Chondrocyte (in vitro differentiated cells): ENCODE data around the gene NUB1. TPM values are rescaled to one million over a fixed set of nuclear protein-coding genes. Genes with fewer than 3 reads are reported as not detected.

Experiments used
- DNase-seq: peaks from one replicate; pipeline ENCODE4 v3.0.0; 2021; ENCODE audit warnings: mixed read lengths, low spot score
- H3K27ac Mint-ChIP-seq: one replicate; pipeline ENCODE4 v1.8.0; 2021; ENCODE audit warnings: mild to moderate bottlenecking, moderate library complexity, mixed read lengths; ENCODE audit not compliant: unreplicated experiment
- H3K27me3 Mint-ChIP-seq: 2 replicates; pipeline ENCODE4 v1.8.0; 2021; ENCODE audit warnings: low read depth, mixed read lengths
- H3K36me3 Mint-ChIP-seq: 2 replicates; pipeline ENCODE4 v1.8.0; 2021; ENCODE audit warnings: low read depth, mixed read lengths
- H3K4me1 Mint-ChIP-seq: 2 replicates; pipeline ENCODE4 v1.8.0; 2021; ENCODE audit warnings: low read depth, mild to moderate bottlenecking, mixed read lengths
- H3K4me3 Mint-ChIP-seq: one replicate; pipeline ENCODE4 v1.8.0; 2021; ENCODE audit warnings: mild to moderate bottlenecking, moderate library complexity, mixed read lengths; ENCODE audit not compliant: unreplicated experiment
- H3K9me3 Mint-ChIP-seq: 2 replicates; pipeline ENCODE4 v1.8.0; 2021; ENCODE audit warnings: low read depth, mixed read lengths
- total RNA-seq: library from RNA; stranded (reverse); gene quantifications from 3 replicates; pipeline ENCODE4 v1.2.1, GENCODE V29; 2021
- TF ChIP-seq, protein P1 (sequence below): fragments of 200-600 bp; sonication (generic); IDR thresholded peaks from 2 replicates; pipeline ENCODE4 v1.5.0; 2021; ENCODE audit warnings: antibody characterized with exemption, mild to moderate bottlenecking, moderate library complexity

Gene NUB1
- total RNA-seq, 1 donor from 2014 or later = 50.3 TPM

DNA sequence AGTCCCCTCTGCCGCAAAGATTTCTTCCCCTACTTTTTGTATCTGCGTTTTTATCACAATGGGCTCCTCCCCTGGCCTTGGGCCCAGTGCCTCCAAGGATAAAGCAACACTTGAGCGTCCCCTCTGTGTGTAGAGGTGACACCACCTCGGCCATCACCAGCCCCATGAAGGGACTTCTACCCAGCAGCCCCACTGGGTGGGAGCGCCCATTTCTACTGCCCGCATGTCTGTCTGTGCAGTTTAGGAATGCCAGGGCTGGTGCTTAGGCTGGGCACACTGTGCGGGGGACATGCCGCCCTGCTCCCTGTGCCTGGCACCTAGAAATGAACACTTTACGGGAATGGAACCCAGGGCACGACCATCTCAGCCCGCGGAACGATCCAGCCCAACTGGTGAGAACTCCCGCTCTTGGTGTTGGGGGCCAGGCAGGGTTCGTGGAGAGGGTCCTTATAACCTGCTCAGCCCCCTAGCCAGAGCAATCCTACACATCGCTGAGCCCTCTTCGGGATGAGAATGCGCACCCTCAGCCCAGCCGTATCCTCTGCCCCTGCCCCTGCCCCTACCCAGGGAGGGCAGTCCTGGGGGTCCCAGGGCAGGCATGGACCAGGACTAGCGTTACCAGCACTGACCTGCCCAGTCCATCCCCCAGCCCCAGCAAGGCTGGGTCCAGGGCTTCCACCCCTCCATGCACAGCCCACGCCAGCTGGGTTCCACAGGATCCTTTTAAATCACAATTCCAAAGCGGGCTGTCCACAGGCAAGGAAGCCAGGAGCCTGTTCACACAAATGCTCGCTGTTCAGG, 85.5 kb downstream of the NUB1 start:
- H3K4me3 Mint-ChIP-seq = no peak overlapping the region
- peaks cover 3% of the 10 kb centered on the region for H3K9me3 Mint-ChIP-seq
- peak overlapping the region; percentile 85 for H3K27ac Mint-ChIP-seq
- H3K27me3 Mint-ChIP-seq = peaks cover 2% of the 10 kb centered on the region
- TF ChIP-seq, protein P1, sequence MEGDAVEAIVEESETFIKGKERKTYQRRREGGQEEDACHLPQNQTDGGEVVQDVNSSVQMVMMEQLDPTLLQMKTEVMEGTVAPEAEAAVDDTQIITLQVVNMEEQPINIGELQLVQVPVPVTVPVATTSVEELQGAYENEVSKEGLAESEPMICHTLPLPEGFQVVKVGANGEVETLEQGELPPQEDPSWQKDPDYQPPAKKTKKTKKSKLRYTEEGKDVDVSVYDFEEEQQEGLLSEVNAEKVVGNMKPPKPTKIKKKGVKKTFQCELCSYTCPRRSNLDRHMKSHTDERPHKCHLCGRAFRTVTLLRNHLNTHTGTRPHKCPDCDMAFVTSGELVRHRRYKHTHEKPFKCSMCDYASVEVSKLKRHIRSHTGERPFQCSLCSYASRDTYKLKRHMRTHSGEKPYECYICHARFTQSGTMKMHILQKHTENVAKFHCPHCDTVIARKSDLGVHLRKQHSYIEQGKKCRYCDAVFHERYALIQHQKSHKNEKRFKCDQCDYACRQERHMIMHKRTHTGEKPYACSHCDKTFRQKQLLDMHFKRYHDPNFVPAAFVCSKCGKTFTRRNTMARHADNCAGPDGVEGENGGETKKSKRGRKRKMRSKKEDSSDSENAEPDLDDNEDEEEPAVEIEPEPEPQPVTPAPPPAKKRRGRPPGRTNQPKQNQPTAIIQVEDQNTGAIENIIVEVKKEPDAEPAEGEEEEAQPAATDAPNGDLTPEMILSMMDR = no peak
- peaks cover 3% of the 10 kb centered on the region for H3K36me3 Mint-ChIP-seq
- H3K4me1 Mint-ChIP-seq = peaks cover 40% of the 10 kb centered on the region
- DNase-seq = no peak

DNA sequence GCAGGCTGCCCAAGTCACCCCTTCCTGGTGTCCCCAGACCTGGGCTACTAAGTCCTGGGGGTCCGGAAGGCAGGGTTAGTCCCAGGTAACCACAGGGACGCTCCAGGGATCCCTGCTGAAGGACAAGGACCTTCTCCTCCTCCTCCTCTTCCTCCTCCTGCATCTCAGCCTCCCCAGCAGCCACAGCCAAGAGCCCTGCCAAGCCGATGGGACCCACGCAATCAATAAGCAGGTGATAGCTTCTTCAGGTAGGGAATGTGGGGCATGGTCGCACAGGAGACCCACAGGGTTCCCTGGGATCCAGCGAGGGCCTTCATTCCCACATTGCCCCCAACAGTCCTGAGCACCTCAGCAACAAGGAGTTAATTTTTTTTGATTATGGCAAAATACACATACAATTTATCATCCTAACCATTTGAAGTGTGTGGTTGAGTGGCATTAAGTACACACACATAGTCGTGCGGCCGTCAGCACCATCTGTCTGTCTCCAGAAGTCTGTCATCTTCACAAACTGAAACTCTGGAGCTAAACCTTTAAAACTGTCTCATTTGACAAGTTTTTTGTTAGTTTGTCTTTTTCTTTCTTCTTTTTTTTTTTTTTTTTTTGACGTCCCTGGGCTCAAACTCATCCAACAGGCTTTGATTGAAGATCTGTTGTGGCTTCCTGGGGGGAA, 86.2 kb downstream of the NUB1 start:
- Mint-ChIP-seq H3K27ac (peak overlapping the region; percentile 63), H3K4me1 (peaks cover 40% of the 10 kb centered on the region), H3K4me3 (no peak overlapping the region), H3K36me3 (no peaks in the 10 kb centered on the region), H3K9me3 (no peaks in the 10 kb centered on the region), H3K27me3 (no peaks in the 10 kb centered on the region)
- no peak for DNase-seq
- TF ChIP-seq, protein P1 = no peak

Other genes with a start within 250 kb of the NUB1 start
- gene GBX1, start 174.1 kb upstream of the NUB1 start, total RNA-seq = not detected in 3 replicates
- not detected in 3 replicates for gene ASB10, start 154.6 kb upstream of the NUB1 start, total RNA-seq
- not detected in 3 replicates for gene H2BK1, start 131.3 kb upstream of the NUB1 start, total RNA-seq
- 35.8 to 42.2 TPM (median 37.7 TPM) in 3 replicates for gene ABCF2, start 114.6 kb upstream of the NUB1 start, total RNA-seq
- gene CHPF2, start 109.3 kb upstream of the NUB1 start, total RNA-seq = 98.3 to 135 TPM (median 101 TPM) in 3 replicates
- 105 to 125 TPM (median 120 TPM) in 3 replicates for gene SMARCD3, start 93.1 kb upstream of the NUB1 start, total RNA-seq
- not detected in 3 replicates for gene WDR86, start 68.2 kb downstream of the NUB1 start, total RNA-seq
- not detected in 3 replicates for gene CRYGN, start 98.3 kb downstream of the NUB1 start, total RNA-seq
- 111 to 126 TPM (median 123 TPM) in 3 replicates for gene RHEB, start 178.1 kb downstream of the NUB1 start, total RNA-seq